ENCODE results near the gene GTPBP3.

The GTPBP3 gene

GRCh38 chr19:17325133-17325532 lies 12.2 kb upstream of the GTPBP3 start:
- H3K27ac ChIP-seq (ENCODE audit: low read depth, low read length), result no peak overlapping the region
- peaks cover 7% of the 10 kb centered on the region for H3K36me3 ChIP-seq (ENCODE audit: insufficient read depth, low read length)
- peaks cover 0 to 19% of the 10 kb centered on the region in 2 donors for H3K27me3 ChIP-seq (ENCODE audit: control insufficient read depth in 1 of 2, insufficient read depth in 2 of 2, low read length in 2 of 2)
- H3K4me1 ChIP-seq (ENCODE audit: insufficient read depth, low read length), result no peaks in the 10 kb centered on the region
- no peak overlapping the region for H3K4me3 ChIP-seq (ENCODE audit: low read depth in 1 of 2, low read length in 2 of 2)
- H3K9ac ChIP-seq (ENCODE audit: low read length), result no peak overlapping the region
- no peaks in the 10 kb centered on the region for H3K9me3 ChIP-seq (ENCODE audit: low read length)

- no peaks in the 10 kb centered on the region for H3K36me3 ChIP-seq (ENCODE audit: insufficient read depth, low read length)
- no peak overlapping the region for H3K27ac ChIP-seq (ENCODE audit: low read depth, low read length)
- peaks cover 0 to 27% of the 10 kb centered on the region in 2 donors for H3K27me3 ChIP-seq (ENCODE audit: control insufficient read depth in 1 of 2, insufficient read depth in 2 of 2, low read length in 2 of 2)
- H3K4me1 ChIP-seq (ENCODE audit: insufficient read depth, low read length), result no peaks in the 10 kb centered on the region
- H3K4me3 ChIP-seq (ENCODE audit: low read depth in 1 of 2, low read length in 2 of 2), result no peak overlapping the region
- no peaks in the 10 kb centered on the region for H3K9me3 ChIP-seq (ENCODE audit: low read length)
- no peak overlapping the region for H3K9ac ChIP-seq (ENCODE audit: low read length)
Observed at GRCh38 chr19:17325881-17326594, 11.3 kb upstream of the GTPBP3 start.

GRCh38 chr19:17326595-17326966 lies 10.8 kb upstream of the GTPBP3 start:
- Histone ChIP-seq H3K36me3 (ENCODE audit: insufficient read depth, low read length) (no peaks in the 10 kb centered on the region), H3K4me1 (ENCODE audit: insufficient read depth, low read length) (no peaks in the 10 kb centered on the region), H3K27me3 (ENCODE audit: control insufficient read depth in 1 of 2, insufficient read depth in 2 of 2, low read length in 2 of 2) (peaks cover 0 to 27% of the 10 kb centered on the region in 2 donors), H3K9ac (ENCODE audit: low read length) (no peak overlapping the region), H3K9me3 (ENCODE audit: low read length) (no peaks in the 10 kb centered on the region), H3K27ac (ENCODE audit: low read depth, low read length) (no peak overlapping the region), H3K4me3 (ENCODE audit: low read depth in 1 of 2, low read length in 2 of 2) (no peak overlapping the region)

- H3K27me3 ChIP-seq (ENCODE audit: control insufficient read depth in 1 of 2, insufficient read depth in 2 of 2, low read length in 2 of 2), result peaks cover 0 to 27% of the 10 kb centered on the region in 2 donors
- H3K4me3 ChIP-seq (ENCODE audit: low read depth in 1 of 2, low read length in 2 of 2), result no peak overlapping the region
- H3K36me3 ChIP-seq (ENCODE audit: insufficient read depth, low read length), result no peaks in the 10 kb centered on the region
- no peak overlapping the region for H3K27ac ChIP-seq (ENCODE audit: low read depth, low read length)
- H3K4me1 ChIP-seq (ENCODE audit: insufficient read depth, low read length), result no peaks in the 10 kb centered on the region
- H3K9me3 ChIP-seq (ENCODE audit: low read length), result no peaks in the 10 kb centered on the region
- H3K9ac ChIP-seq (ENCODE audit: low read length), result no peak overlapping the region
Observed at GRCh38 chr19:17327068-17327653, 10.2 kb upstream of the GTPBP3 start.

DNA sequence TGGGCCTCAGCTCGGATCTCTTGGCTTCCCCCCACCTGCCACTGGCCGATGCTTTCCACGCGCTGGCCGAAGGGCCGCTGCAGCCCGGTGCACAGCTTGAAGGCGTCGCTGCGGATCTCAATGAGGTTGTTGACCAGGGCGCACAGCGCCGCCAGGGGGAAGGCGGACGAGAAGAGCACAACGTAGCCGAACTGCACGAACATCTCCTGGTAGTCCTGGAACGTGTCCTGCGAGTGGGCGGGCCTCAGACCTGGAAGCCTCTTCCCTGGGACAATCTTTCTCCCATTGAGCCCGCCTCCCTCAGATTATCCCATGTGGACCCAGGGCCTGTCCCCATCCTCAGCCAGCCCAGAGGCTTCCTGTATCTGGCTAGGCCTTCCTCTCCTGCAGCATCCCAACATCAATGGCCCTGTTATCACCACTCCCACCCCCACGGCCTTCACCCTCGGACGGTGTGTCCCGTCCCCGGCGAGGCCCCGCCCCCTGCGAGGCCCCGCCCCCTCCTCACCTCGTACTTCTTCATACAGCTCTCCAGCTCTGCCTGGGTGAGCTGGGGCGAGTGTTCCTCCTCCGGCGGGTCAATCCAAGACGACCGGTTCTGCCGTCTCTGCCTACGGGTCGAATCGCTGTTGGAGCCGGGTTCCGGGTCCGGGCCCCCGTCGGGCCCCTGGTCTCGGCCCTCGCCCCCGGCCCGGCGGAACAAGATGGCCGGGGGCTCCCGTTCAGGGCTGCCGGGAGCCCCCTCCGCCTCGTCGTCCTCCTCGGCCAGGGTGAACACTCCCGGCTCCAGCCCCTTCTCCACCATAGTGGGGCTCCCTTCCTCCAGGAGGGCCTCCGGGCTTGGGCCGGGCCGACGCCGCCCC lies 9.5 kb upstream of the GTPBP3 start:
- Histone ChIP-seq H3K27me3 (ENCODE audit: control insufficient read depth in 1 of 2, insufficient read depth in 2 of 2, low read length in 2 of 2) (peaks cover 0 to 24% of the 10 kb centered on the region in 2 donors), H3K4me1 (ENCODE audit: insufficient read depth, low read length) (no peaks in the 10 kb centered on the region), H3K4me3 (ENCODE audit: low read depth in 1 of 2, low read length in 2 of 2) (peak overlapping the region in 1 of 2 donors; percentile 27), H3K36me3 (ENCODE audit: insufficient read depth, low read length) (no peaks in the 10 kb centered on the region), H3K9me3 (ENCODE audit: low read length) (no peaks in the 10 kb centered on the region), H3K27ac (ENCODE audit: low read depth, low read length) (no peak overlapping the region), H3K9ac (ENCODE audit: low read length) (no peak overlapping the region)

- Histone ChIP-seq H3K36me3 (ENCODE audit: insufficient read depth, low read length) (no peaks in the 10 kb centered on the region), H3K9ac (ENCODE audit: low read length) (no peak overlapping the region), H3K4me3 (ENCODE audit: low read depth in 1 of 2, low read length in 2 of 2) (no peak overlapping the region)
Observed at GRCh38 chr19:17328517-17329365, 8.6 kb upstream of the GTPBP3 start.

DNA sequence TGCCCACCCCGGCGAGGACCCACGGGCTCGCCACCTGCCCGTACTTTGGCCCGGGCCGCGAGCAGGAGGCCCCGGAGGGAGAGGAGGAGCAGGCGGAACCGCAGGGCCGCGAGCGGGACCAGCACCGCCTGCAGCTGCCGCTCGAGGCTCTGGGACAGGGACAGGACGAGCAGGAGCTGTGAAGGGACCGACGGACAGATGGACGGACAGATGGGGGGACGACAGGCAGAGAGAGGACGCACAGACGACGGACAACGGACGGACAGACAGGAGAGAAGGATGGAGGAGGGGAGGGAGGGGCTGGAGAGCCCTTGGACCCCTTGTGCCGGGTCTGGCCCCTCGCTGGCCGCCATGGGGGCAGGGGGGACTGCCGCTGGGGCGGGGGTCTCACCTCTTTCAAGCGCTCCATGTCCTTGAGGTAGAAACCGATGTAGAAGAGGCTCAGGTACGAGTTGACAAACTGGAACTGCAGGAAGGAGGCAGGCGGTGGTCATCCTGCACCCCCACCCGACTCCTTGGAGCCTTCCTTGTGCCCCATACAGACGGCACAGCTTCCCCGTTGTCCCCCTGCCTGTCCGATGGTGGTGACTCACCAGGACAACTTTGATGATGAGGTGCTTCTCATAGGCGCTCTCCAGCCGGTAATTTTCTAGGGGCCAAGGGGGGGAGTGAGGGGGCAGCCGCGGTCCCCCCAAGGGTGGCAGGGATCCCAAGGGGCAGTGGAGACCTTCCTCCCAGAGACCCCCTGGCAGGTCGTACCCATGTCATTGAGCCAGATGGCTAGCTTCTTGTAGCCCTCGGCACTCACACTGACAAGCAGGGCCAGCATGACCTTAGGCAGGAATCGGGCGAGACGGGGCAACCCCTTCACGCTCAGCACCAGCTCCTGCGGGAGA lies 7.7 kb upstream of the GTPBP3 start:
- Histone ChIP-seq H3K9me3 (ENCODE audit: low read length) (no peaks in the 10 kb centered on the region), H3K4me3 (ENCODE audit: low read depth in 1 of 2, low read length in 2 of 2) (no peak overlapping the region), H3K36me3 (ENCODE audit: insufficient read depth, low read length) (no peaks in the 10 kb centered on the region), H3K27ac (ENCODE audit: low read depth, low read length) (no peak overlapping the region), H3K9ac (ENCODE audit: low read length) (no peak overlapping the region), H3K27me3 (ENCODE audit: control insufficient read depth in 1 of 2, insufficient read depth in 2 of 2, low read length in 2 of 2) (peaks cover 0 to 22% of the 10 kb centered on the region in 2 donors), H3K4me1 (ENCODE audit: insufficient read depth, low read length) (peaks cover 6% of the 10 kb centered on the region)

More at GRCh38 chr19:17328517-17329365, 8.6 kb upstream of the GTPBP3 start:
- Histone ChIP-seq H3K27ac (ENCODE audit: low read depth, low read length) (no peak overlapping the region), H3K9me3 (ENCODE audit: low read length) (no peaks in the 10 kb centered on the region), H3K4me1 (ENCODE audit: insufficient read depth, low read length) (peaks cover 1% of the 10 kb centered on the region), H3K27me3 (ENCODE audit: control insufficient read depth in 1 of 2, insufficient read depth in 2 of 2, low read length in 2 of 2) (peaks cover 0 to 22% of the 10 kb centered on the region in 2 donors)

GRCh38 chr19:17330262-17331044 lies 6.9 kb upstream of the GTPBP3 start:
- H3K4me3 ChIP-seq (ENCODE audit: low read depth in 1 of 2, low read length in 2 of 2), result no peak overlapping the region
- H3K9me3 ChIP-seq (ENCODE audit: low read length), result no peaks in the 10 kb centered on the region
- H3K4me1 ChIP-seq (ENCODE audit: insufficient read depth, low read length), result peaks cover 13% of the 10 kb centered on the region
- peaks cover 0 to 22% of the 10 kb centered on the region in 2 donors for H3K27me3 ChIP-seq (ENCODE audit: control insufficient read depth in 1 of 2, insufficient read depth in 2 of 2, low read length in 2 of 2)
- H3K27ac ChIP-seq (ENCODE audit: low read depth, low read length), result no peak overlapping the region
- no peaks in the 10 kb centered on the region for H3K36me3 ChIP-seq (ENCODE audit: insufficient read depth, low read length)
- H3K9ac ChIP-seq (ENCODE audit: low read length), result no peak overlapping the region

DNA sequence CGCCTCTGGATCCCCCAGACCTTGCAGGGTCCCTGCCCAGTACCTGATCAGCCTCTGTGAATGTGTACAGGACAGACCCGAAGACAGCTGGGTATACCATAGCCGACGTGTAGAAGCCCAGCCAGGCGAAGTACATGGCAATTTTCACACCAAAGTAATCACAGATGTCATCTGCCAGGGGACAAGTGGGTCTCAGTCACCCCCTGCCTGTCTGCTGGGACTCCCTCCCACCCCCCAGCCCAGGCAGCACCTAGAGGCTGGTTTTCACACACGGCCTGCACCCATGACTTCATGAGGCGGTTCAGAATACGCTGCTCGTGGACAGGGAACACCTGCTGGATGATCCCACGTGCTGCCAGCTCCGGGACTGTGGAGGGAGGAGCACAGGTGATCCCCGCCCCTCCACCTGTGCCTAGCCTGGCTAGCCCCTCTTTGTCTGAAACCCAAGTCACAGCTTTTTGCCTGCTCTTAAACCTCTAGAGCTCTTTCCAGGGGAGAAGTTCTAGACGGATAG lies 6.3 kb upstream of the GTPBP3 start:
- Histone ChIP-seq H3K4me3 (ENCODE audit: low read depth in 1 of 2, low read length in 2 of 2) (no peak overlapping the region), H3K36me3 (ENCODE audit: insufficient read depth, low read length) (no peaks in the 10 kb centered on the region), H3K4me1 (ENCODE audit: insufficient read depth, low read length) (peaks cover 16% of the 10 kb centered on the region), H3K27ac (ENCODE audit: low read depth, low read length) (no peak overlapping the region), H3K9me3 (ENCODE audit: low read length) (no peaks in the 10 kb centered on the region), H3K27me3 (ENCODE audit: control insufficient read depth in 1 of 2, insufficient read depth in 2 of 2, low read length in 2 of 2) (peaks cover 0 to 22% of the 10 kb centered on the region in 2 donors), H3K9ac (ENCODE audit: low read length) (no peak overlapping the region)

DNA sequence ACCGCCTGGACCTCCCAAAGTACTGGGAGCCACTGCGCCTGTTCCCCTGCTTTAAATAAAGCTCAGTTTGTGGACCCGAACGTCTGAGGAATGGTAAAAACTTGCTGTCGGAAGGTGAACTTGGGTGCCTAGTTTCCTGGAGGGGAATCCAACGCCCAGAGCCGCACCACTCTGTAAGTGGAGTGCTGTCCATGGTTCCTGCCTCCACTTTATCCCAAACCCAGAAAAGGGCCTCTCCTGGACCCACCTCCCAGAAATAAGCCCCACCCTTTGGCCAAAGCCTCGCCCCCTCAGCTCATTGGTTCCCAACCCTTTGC lies 5.0 kb upstream of the GTPBP3 start:
- Histone ChIP-seq H3K4me1 (ENCODE audit: insufficient read depth, low read length) (peaks cover 16% of the 10 kb centered on the region), H3K27ac (ENCODE audit: low read depth, low read length) (no peak overlapping the region), H3K9ac (ENCODE audit: low read length) (no peak overlapping the region), H3K36me3 (ENCODE audit: insufficient read depth, low read length) (no peaks in the 10 kb centered on the region), H3K27me3 (ENCODE audit: control insufficient read depth in 1 of 2, insufficient read depth in 2 of 2, low read length in 2 of 2) (peaks cover 0 to 22% of the 10 kb centered on the region in 2 donors), H3K4me3 (ENCODE audit: low read depth in 1 of 2, low read length in 2 of 2) (no peak overlapping the region), H3K9me3 (ENCODE audit: low read length) (no peaks in the 10 kb centered on the region)

All from muscle layer of colon (tissue), 2 donors.